T-helper 2 cell treated with Interferon-gamma antibody and Interleukin-4, amounts not matched to agents 5 μg/mL and 100 μg/mL, for 36 hours (primary cell): Measurements from ENCODE around the gene CDH13.

ENCODE experiments used
- DNase-seq: peaks from one replicate; pipeline ENCODE4 v3.0.0; 2021; ENCODE audit warnings: low spot score
- H3K27ac Mint-ChIP-seq: one replicate; pipeline ENCODE4 v1.8.0; 2021; ENCODE audit warnings: mild to moderate bottlenecking, mixed read lengths
- H3K27me3 Mint-ChIP-seq: one replicate; pipeline ENCODE4 v1.8.0; 2021; ENCODE audit warnings: low read depth, mixed read lengths
- H3K36me3 Mint-ChIP-seq: one replicate; pipeline ENCODE4 v1.8.0; 2021; ENCODE audit warnings: low read depth, mixed read lengths
- H3K4me1 Mint-ChIP-seq: one replicate; pipeline ENCODE4 v1.8.0; 2021; ENCODE audit warnings: low read depth, mixed read lengths
- H3K4me3 Mint-ChIP-seq: one replicate; pipeline ENCODE4 v1.8.0; 2022; ENCODE audit warnings: mild to moderate bottlenecking, moderate library complexity, mixed read lengths
- H3K9me3 Mint-ChIP-seq: one replicate; pipeline ENCODE4 v1.8.0; 2021; ENCODE audit warnings: mixed read lengths

The CDH13 gene

DNA sequence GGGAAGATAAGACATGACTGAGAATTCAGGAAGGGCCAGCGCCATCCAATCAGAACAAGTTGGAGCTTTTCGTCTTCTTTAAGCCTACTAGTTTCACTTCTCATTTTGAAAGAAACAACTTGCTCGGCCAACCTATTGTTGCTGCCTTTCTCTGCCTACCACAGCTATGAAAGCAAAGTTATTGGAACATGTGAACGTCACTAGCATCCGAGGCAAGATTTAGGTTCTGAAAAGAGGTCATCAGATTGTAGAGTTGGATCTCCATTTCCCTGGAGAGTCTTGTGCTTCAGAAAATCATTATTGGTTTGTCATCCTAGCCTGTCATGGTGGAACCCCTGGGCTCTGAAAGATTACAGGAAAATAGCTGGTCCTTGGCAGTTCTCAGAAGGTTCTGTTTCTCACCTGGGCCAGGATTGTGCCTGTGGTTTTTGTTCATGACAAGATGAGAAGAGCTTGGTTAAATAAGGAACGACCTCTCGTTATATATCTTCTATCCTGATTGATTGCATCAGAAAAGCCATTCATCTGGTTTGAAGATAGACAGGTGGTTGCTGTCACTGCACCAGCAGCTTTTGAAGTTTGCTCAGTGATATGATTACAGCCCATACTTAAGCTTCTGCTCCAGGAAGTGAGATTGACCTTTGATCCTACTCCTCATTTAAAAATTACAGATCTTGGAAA is 25.3 kb downstream of the CDH13 start:
- H3K9me3 Mint-ChIP-seq: peaks cover 5% of the 10 kb centered on the region
- H3K4me3 Mint-ChIP-seq: peak overlapping the region; percentile 62
- no peak for DNase-seq
- H3K27ac Mint-ChIP-seq: peak overlapping the region; percentile 92
- peaks cover 8% of the 10 kb centered on the region for H3K27me3 Mint-ChIP-seq
- H3K36me3 Mint-ChIP-seq: peaks cover 3% of the 10 kb centered on the region
- peaks cover 75% of the 10 kb centered on the region for H3K4me1 Mint-ChIP-seq

DNA sequence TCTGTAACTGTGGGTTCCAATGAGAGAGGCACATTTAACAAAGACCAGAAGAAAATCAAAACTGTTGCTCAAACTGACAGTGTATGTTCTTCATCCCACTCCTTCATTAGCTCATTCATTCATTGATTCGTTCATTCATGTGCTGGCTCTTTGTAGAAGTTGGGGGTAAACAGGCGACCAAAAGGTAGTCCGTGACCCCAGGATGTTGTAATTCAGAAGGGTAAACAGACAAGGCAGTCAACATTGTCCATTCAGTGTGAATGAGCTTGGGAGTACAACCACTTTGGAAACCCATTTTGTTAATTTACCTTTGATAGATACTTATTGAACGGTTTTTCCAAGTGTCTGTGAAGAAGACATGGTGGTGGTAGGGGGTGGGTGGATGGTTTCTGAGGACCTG is 26.1 kb downstream of the CDH13 start:
- peak overlapping the region; percentile 92 for H3K27ac Mint-ChIP-seq
- peaks cover 8% of the 10 kb centered on the region for H3K27me3 Mint-ChIP-seq
- H3K36me3 Mint-ChIP-seq: peaks cover 5% of the 10 kb centered on the region
- H3K4me3 Mint-ChIP-seq: peak overlapping the region; percentile 62
- H3K4me1 Mint-ChIP-seq: peaks cover 74% of the 10 kb centered on the region
- no peak for DNase-seq
- H3K9me3 Mint-ChIP-seq: peaks cover 5% of the 10 kb centered on the region

DNA sequence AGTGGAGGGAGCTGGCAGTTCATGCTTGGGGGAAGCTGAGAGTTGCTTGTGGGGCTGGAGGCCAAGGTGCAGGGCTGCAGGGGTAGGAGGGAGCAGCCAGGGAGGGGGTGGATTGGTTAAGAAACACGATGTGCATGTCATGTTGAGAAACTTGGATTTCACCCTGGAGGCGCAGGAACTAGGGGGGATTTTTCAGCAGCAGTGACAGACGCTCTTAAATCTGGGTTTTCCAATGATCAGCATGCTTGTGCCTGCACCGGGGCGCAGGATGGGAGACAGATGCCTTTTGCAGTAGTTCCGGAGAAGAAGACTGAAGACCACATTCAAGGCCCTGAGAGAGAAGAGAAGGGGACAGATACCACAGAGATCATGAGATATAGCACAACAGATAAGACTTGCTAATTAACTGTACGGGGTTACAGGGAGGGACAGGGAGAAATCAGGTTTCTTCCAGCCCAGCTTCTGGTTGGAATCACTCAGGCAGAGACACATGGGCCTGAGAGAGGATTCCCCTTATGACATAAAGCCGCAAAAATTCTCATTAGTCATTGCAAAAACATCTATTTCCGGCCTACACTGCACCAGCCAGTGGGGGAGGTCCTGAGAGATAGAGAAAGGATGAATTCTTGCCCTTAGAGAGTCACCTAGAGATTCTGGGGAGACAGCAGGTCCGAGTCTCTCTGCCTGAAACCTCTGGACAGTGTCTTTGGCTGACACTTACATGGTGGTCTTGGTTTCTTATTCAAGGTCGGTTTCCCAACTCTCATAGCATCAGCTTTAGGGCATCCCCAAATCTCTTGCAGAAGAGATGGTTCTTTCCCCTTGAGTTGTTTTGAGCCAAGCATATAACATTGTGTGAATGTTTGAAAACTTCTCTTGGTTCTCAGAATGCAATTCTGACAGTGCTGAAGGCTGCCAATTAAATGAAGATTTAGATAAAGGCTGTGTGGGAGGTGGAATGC is 27.1 kb downstream of the CDH13 start:
- peaks cover 5% of the 10 kb centered on the region for H3K9me3 Mint-ChIP-seq
- peak; percentile 73 for DNase-seq
- H3K4me1 Mint-ChIP-seq: peaks cover 81% of the 10 kb centered on the region
- H3K36me3 Mint-ChIP-seq: peaks cover 6% of the 10 kb centered on the region
- H3K27me3 Mint-ChIP-seq: peaks cover 5% of the 10 kb centered on the region
- peak overlapping the region; percentile 72 for H3K4me3 Mint-ChIP-seq
- peak overlapping the region; percentile 89 for H3K27ac Mint-ChIP-seq

DNA sequence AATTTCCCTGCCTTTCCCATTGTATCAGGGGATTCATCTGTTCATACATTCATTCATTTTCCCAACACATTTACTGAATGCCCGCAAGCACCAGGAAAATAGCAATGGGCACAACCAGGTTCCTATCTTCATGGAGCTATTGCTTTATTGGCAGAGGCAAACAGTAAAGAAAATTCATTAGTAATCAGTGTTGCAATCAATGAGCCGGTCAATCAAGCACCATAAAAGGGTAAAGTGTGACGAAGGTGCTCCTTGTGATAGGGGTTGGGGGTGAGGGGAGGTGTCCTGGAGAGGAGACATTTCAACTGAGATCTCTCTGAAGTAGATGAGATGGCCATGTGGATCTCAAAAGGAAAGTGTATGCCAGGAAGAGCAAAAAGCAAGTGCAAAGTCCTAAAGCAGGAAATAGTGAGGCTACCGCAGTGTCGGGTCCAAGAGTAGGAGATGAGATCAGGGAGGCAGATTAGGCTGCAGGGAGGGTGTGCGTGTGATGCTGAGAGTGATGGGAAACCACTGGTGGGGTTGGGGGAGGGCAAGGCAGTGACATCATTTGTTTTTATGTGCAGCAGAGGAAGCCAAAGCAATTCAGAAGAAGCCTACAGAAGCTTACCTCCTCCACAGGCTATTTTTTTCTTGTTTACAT is 28.4 kb downstream of the CDH13 start:
- H3K4me3 Mint-ChIP-seq: peak overlapping the region; percentile 64
- H3K27me3 Mint-ChIP-seq: peaks cover under 1% of the 10 kb centered on the region
- peaks cover 79% of the 10 kb centered on the region for H3K4me1 Mint-ChIP-seq
- peak; percentile 85 for DNase-seq
- H3K36me3 Mint-ChIP-seq: peaks cover 6% of the 10 kb centered on the region
- no peaks in the 10 kb centered on the region for H3K9me3 Mint-ChIP-seq
- H3K27ac Mint-ChIP-seq: peak overlapping the region; percentile 88

DNA sequence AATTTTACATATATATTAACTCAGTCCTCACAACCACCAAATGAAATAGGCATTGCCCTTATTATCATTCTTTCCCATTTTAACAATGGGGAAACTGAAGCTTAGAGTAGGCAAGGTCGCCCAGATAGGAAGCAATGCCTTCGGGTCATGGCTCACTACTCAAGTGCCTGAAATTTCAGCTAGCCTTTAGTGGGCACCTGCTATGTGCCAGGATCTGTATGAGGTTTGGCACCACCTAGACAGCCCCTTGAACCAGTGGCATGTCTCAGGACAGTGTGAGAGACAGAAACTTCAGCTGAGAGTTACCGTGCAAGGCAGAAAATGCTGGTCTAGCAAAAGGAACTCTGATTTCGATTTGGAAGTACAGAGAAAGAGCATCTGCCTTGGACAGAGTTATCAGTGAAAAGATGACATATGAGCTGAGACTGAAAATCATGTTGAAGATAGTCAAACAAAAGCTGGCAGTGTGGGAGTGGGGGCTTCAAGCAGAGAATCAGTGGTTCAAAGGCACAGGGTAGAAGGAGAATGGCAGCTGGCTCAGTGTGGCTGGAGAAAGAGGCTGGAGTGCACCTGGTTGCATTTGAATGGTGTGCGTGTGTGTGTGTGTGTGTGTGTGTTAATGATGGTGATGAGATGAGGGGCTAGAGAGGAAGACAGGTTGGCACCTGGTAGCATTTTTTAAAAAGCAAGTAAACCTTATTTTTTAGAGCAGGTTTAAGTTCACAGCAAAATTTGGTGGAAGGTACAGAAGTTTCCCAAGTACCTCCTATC is 29.1 kb downstream of the CDH13 start:
- Mint-ChIP-seq H3K4me1 (peaks cover 76% of the 10 kb centered on the region), H3K9me3 (no peaks in the 10 kb centered on the region), H3K36me3 (peaks cover 6% of the 10 kb centered on the region), H3K27me3 (peaks cover 5% of the 10 kb centered on the region), H3K4me3 (peak overlapping the region; percentile 64), H3K27ac (peak overlapping the region; percentile 88)
- DNase-seq: no peak

DNA sequence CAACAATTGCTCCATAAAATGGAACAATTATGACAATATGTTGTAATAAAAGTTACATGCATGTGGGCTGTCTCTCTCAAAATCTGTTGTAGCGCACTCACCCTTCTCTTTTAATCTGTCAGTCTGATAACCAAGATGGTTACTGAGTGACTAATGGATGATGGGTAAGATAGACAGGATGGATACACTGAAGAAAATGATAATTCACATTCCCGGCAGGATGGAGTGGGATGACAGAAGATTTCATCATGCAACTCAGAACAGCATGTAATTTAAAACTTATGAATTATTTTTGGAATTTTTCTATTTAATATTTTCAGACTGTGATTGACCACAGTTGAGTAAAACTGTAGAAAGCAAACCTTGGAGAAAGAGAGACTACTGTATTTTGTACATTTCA is 30.5 kb downstream of the CDH13 start:
- peaks cover 10% of the 10 kb centered on the region for H3K27me3 Mint-ChIP-seq
- no peak for DNase-seq

DNA sequence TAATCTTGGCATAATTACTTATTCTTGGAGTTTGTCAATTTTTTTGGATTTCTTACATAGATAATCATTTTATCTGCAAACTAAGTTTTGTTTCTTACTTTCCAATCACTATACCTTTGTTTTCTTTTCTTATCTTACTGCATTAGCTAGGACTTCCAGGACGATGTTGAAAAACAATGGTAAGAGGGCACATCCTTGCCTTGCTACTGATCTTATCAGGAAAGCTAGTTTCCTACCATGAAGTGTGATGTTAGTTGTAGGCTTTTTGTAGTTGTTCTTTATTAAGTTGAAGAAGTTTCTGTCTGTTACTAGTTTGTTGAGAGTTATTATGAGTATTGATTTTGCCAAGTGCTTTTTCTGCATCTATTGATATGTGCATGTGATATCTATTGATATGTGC is 31.0 kb downstream of the CDH13 start:
- Mint-ChIP-seq H3K9me3 (no peaks in the 10 kb centered on the region), H3K27ac (no peak overlapping the region), H3K36me3 (peaks cover 6% of the 10 kb centered on the region), H3K4me1 (peaks cover 59% of the 10 kb centered on the region), H3K27me3 (peaks cover 15% of the 10 kb centered on the region), H3K4me3 (peak overlapping the region; percentile 28)
- DNase-seq: no peak

More for the DNA sequence above, 30.5 kb downstream of the CDH13 start:
- H3K4me3 Mint-ChIP-seq: no peak overlapping the region
- H3K36me3 Mint-ChIP-seq: peaks cover 6% of the 10 kb centered on the region
- peaks cover 65% of the 10 kb centered on the region for H3K4me1 Mint-ChIP-seq
- H3K9me3 Mint-ChIP-seq: no peaks in the 10 kb centered on the region
- no peak overlapping the region for H3K27ac Mint-ChIP-seq

DNA sequence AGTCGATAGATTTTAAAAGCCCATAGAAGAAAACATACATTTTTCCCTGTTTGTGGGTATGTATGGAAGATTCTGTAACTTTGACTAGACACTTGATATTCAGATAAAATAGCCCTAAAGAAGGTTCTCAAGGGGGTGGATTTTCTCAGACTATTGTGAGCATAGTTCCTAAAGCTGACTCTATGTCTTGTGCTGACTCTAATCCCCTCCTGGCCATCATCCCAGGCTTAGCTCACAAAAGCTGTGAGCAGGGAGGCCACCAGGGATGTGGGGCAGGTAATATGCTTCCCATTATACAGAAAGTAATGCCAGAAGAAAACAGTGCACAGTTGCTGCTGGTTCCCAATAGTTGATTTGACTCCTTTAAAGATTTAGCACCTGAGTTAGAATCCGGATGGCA is 32.0 kb downstream of the CDH13 start:
- peak overlapping the region; percentile 11 for H3K27ac Mint-ChIP-seq
- peaks cover 23% of the 10 kb centered on the region for H3K27me3 Mint-ChIP-seq
- DNase-seq: no peak
- H3K4me1 Mint-ChIP-seq: peaks cover 50% of the 10 kb centered on the region
- H3K4me3 Mint-ChIP-seq: no peak overlapping the region
- H3K9me3 Mint-ChIP-seq: no peaks in the 10 kb centered on the region
- H3K36me3 Mint-ChIP-seq: peaks cover 6% of the 10 kb centered on the region

DNA sequence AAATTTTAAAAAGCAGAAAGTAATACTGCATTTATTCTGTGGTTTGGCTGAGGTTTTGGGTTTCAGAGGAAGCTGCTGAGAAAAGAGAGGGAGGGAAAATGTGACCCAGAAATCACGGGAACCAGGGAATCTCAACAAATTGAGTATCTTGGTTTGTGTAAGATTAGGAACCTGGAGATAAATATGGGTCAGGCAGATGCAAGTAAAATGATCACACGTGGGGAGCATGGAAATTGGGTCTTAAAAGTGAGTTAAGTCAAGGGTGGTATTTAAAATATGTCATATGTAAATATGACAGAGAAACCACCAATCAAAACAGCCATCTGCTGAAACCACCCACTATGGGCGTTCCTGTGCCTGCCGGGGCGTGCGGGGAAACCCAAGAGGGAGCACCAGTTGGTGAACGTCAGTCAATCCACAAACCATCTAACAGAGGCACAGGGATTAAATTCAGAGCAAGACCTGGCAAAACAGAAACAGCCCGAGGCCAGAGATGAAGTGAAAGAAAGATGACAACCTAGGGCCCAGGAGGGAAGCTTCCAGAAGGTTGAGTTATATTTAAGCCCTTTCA is 33.4 kb downstream of the CDH13 start:
- peaks cover 33% of the 10 kb centered on the region for H3K27me3 Mint-ChIP-seq
- peaks cover 41% of the 10 kb centered on the region for H3K4me1 Mint-ChIP-seq
- H3K36me3 Mint-ChIP-seq: peaks cover 6% of the 10 kb centered on the region
- H3K27ac Mint-ChIP-seq: no peak overlapping the region
- H3K4me3 Mint-ChIP-seq: peak overlapping the region; percentile 41
- no peaks in the 10 kb centered on the region for H3K9me3 Mint-ChIP-seq
- DNase-seq: no peak

DNA sequence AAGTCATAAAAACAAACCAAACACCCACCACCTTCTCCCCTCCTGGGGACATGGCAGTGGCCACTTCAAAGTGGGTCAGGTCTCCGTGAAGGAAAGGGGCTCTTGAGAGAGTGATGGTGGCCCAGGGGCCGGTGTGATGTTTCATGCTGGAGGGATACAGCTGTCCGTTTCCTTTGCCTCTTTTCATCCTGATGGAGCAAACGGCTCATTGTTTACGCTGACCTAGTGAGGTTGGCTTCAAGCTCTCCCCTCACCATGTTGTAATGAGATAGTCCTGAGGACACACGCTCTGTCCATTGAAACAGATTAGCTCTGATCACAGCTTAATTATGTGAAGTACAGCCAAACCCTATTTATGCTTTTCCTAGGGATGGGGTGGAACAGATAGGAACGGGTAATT is 34.2 kb downstream of the CDH13 start:
- Mint-ChIP-seq H3K4me3 (no peak overlapping the region), H3K27me3 (peaks cover 39% of the 10 kb centered on the region), H3K9me3 (no peaks in the 10 kb centered on the region), H3K36me3 (peaks cover 6% of the 10 kb centered on the region), H3K4me1 (peaks cover 36% of the 10 kb centered on the region), H3K27ac (no peak overlapping the region)
- DNase-seq: no peak

DNA sequence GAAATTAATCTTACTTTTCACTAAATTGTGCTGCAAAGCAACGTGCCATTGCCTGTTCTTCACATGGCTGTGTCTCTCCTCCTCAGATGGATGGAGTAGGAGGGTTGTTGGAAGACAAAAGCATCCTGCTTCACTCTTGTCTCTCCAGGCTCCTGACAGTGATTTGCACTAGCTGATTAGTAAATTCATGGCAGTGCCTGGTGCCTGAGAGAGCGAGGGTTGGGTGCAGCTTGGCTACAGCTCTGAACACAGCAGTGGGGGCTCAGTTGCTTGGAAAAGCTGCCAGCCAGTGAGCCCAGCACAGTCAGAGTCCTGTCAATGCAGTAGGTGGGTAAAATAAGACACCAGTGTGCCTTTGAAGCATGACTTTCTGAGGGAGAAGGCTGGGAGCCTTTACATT is 37.4 kb downstream of the CDH13 start:
- H3K36me3 Mint-ChIP-seq: no peaks in the 10 kb centered on the region
- H3K9me3 Mint-ChIP-seq: no peaks in the 10 kb centered on the region
- H3K27me3 Mint-ChIP-seq: peaks cover 51% of the 10 kb centered on the region
- H3K27ac Mint-ChIP-seq: no peak overlapping the region
- peaks cover 11% of the 10 kb centered on the region for H3K4me1 Mint-ChIP-seq
- DNase-seq: no peak
- no peak overlapping the region for H3K4me3 Mint-ChIP-seq

DNA sequence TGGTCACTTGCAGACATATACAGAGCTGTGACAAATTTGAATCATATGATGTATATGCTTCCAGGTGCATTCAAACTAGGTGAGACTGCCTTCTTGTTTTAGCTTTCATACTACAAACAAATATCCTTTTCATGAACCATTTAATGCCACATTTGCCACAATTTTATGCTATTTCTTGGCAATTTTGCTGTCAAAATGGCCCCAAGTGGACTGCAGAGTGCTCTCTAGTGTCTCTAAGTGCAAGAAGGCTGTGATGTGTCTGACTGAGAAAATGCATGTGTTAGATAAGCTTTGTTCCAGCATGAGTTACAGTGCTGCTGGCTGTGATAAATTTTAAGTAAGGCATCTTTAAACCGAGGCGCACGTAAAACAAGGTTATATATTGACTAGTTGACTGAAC is 38.3 kb downstream of the CDH13 start:
- no peaks in the 10 kb centered on the region for H3K36me3 Mint-ChIP-seq

DNA sequence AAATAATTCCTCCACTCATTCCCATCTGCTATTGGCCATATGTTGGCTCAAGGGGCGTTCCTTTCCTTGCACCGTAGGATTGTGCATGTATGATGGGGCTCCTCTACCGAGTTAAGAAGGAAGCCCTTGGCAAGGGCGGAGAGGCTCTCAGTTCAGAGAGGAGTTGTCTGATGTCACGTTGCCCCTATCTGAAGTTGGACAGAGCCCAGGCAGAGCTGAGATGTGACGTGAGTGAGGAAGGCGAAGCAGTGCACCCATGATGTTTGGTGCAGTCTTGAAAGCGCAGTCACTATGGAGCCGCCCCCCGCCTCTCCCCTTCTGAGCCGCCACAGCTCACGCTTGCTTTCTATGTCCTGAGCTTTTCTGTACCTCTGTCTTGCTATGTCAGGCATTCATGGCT is 40.7 kb downstream of the CDH13 start:
- Mint-ChIP-seq H3K4me3 (no peak overlapping the region), H3K9me3 (no peaks in the 10 kb centered on the region), H3K27ac (no peak overlapping the region), H3K27me3 (peaks cover 45% of the 10 kb centered on the region), H3K36me3 (no peaks in the 10 kb centered on the region), H3K4me1 (no peaks in the 10 kb centered on the region)
- no peak for DNase-seq

More for the DNA sequence above, 38.3 kb downstream of the CDH13 start:
- no peak for DNase-seq
- no peak overlapping the region for H3K27ac Mint-ChIP-seq
- no peak overlapping the region for H3K4me3 Mint-ChIP-seq
- no peaks in the 10 kb centered on the region for H3K9me3 Mint-ChIP-seq
- H3K4me1 Mint-ChIP-seq: peaks cover 5% of the 10 kb centered on the region
- peaks cover 53% of the 10 kb centered on the region for H3K27me3 Mint-ChIP-seq
